Germinal center (tissue), 1 donor: ENCODE results near the gene STRAP.
A peak's percentile ranks its signal among the peaks of the same experiment; 100 is the strongest.
"Not testable (repeated sequence)": the region's sequence is repeated elsewhere in the genome, so short reads cannot be mapped to it uniquely, and the experiment has no call there.

Experiments used
- DNase-seq: peaks from one replicate; pipeline ENCODE4 v3.0.0; 2012; ENCODE audit warnings: mixed read lengths, low spot score

STRAP gene

DNA sequence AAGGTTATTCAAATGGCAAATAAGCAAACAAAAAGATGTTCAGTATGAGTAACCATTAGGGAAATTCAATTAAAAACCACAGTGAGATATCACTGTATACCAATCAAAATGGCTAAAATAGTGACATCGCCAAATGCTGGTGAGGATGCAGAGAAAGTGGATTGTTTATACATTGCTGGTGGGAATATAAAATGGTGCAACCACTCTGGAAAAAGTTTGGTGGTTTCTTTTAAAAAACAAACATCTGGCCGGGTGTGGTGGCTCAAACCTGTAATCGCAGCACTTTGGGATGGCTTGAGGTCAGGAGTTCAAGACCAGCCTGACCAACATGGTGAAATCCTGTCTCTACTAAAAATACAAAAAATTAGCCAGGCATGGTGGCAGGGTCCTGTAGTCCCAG, 14.0 kb upstream of the STRAP start:
- DNase-seq = no peak

DNA sequence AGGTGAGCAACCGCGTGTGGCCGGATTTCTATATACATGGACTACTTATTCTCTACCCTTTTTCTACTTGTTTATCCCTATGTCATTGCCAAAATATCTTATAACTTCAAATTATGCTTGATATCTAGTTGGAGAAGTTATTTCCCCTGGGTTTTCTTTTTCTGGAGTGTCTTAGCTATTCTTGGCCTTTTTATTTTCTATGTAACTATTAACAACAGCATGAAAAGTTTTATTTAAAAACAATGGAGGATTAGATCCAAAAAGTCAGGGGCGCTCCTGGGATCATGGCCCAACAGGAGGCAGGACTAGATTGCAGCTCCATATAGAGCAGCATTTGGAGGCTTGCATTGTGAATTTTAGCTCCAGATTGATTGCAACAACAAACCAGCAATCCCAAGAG, 8.6 kb upstream of the STRAP start:
- DNase-seq = no peak

DNA sequence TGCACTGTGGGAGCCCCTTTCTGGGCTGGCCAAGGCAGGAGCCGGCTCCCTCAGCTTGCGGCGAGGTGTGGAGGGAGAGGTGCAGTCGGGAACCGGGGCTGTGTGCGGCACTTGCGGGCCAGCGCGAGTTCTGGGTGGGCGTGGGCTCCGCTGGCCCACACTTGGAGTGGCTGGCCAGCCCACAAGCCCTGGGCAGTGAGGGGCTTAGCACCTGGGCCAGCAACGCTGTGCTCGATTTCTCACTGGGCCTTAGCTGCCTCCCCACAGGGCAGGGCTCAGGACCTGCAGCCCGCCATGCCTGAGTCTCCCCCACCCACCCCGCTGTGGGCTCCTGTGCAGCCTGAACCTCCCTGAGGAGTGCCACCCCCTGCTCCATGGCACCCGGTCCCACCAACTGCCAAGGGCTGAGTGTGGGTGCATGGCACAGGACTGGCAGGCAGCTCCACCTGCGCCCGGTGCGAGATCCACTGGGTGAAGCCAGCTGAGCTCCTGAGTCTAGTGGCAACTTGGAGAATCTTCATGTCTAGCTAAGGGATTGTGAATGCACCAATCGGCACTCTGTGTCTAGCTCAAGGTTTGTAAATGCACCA, 7.5 kb upstream of the STRAP start:
- not testable (repeated sequence) for DNase-seq

DNA sequence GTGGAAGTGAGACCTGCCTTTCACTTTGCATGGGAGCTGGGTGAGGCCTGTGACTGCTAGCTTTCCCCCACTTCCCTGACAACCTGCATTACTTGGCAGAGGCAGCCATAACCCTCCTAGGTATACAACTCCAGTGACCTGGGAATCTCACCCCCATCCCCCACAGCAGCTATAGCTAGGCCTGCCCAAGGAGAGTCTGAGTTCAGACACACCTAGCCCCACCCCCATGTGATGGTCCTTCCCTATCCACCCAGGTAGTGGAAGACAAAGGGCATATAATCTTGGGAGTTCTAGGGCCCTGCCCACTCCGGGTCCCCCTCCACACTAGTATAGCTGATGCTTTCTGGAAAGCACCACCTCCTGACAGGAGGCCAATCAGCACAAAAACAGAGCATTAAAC, 6.3 kb upstream of the STRAP start:
- DNase-seq = no peak

DNA sequence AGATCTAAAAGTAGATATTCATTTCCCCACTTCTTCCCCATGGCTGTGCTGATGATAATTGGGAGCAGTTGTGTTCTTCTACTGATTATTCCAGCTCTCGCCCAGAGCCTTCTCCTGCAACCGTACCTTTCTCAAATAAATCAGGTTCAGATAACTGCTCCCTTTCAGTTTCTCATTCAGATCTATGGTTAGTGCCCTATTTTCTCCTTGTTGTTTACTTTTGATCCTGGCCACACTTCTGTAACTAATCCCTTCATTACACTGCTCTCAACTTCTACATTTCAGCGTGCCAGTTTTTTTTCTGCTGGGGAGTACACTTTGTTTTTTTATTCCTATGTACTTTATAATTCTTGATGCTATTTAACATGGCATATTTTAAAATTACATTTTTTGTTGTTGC, 2.8 kb upstream of the STRAP start:
- no peak for DNase-seq

DNA sequence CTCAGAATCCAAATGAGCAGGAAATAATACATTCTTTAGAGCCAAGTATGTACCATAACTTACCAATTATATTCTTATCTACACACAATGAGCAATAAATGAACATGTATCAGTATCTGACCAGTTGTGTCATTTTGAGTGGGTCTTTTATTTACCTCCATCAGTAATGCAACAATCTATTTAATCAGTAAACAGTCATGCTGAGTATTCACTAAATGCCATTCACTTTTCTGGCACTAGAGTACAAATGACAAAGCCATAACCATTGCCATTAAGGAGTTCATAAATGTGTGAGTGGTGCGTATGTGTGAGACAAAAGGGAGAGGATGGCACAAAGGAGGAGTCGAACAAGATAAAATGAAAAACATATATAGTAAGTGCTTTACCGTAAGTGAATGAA, 1.5 kb upstream of the STRAP start:
- DNase-seq = no peak

DNA sequence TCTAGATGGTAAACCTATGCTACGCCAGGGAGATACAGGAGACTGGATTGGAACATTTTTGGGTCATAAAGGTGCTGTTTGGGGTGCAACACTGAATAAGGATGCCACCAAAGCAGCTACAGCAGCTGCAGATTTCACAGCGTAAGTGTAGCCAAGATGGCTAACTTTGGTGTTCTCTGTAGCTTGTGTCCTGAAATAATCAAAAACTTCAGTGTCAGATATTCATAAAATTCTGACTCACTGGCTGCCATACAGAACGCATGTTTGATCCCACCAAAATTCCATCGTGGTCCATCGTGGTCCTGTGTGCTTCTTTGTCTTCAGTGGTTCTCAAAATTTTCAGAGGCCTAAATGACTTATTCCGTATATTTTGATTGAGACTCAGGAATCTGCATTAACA, 1.3 kb downstream of the STRAP start:
- no peak for DNase-seq

DNA sequence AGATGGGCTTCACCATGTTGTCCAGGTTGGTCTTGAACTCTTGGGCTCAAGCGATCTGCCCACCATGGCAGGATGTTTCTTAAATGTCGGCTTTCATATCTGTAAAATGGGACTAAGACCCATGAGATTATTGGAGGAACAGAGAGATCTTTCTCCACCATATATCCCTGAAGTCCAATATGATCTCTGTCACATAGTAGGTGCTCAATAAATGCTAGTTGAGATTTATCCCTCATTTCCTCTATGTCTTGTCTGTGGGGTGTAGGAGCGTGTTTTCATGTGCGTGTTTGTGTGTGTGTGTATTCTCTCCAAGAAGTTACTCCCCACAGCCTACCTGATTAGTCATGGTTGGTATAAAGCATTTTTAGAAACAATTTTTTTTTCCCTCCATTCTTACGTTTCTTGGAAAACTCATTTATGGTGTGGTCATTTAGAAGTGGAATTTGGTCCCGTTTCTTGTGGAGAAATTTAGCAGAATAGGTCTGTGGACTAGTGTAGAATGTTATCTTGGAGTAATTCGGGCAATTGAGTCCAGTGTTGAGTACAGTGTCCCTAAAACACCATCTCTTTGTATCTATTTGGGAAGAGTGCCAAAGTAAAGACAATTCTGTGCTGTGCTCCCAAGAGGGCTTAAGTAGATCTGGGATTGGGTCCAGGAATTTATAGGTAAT, 4.3 kb downstream of the STRAP start:
- DNase-seq = no peak

DNA sequence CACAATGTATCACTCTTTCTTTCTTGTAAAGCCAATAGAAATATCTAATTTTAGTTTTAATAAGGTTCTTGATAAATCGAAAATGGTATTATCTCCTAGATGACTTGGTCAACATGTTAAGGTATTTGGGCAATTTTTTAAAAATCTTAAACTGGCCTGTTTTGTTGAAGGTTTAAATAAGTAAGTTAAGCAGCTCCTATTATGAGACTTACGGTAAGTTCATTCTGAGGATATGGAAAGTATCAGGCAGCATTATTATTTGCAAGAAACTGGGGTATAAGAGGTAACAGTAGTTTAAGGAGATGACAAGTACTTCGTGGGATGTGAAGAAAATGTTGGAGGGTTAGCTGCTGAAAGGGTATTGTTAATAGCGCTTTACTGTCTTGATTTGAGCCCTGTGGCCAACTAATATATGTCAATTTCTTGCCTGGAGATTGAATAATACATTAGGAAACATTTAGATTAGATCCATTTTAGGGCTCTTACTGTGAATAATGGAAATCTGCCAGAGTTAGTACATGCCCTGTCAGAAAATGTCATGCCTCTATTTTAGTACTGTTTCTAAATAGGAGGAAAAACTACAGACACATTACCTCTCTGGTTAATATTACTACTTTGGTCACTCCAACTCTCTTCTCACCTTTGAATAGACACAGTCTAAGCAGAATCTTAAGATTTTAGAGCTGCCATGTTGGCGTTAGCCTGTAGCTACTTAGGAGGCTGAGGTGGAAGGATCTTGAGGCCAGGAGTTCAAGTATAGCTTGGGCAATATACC, 5.0 kb downstream of the STRAP start:
- DNase-seq = no peak

DNA sequence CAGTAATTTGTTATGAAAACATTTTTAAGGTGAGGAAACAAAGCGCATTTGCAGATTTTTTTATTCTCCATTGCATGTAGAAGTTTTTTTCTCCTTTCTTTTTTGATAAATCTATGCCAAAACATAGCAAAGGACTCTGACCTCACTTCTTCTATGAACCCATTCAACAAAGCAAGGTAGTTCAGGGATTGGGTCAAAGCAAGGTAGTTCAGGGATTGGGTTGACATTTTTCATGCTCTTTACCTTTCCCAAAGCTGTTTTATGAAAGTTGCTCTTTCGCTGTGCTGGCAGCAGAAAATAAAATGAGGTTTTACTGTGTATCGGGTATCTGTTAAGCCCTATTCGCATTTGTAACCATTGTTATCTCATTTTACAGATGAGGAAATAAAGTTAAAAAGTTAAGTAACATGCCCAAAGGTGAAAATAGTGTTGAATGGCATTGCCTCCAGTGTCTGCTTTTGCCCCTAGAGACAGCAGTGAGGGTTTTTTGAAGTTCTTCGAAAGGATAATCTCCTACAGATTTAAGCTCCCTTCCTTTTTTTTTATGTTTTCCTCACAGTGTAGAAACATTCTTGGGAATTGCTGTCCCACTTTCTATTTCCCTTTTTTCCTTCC, 10.6 kb downstream of the STRAP start:
- DNase-seq = no peak

DNA sequence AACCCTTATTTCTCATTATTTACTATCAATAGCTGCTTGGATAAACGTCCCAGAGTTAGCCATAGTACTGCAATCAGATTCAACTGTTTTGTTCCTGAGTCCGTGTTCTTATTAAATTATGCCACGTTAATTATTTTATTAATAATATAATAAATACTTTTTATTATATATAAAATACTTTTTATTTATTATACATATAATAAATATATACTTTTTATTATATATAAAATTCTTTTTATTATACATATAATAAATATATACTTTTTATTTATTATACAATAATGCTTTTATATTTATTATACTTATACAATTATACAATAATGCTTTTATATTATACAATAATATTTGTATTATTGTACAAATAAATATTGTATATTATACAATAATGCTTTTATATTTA, 11.1 kb downstream of the STRAP start:
- no peak for DNase-seq

DNA sequence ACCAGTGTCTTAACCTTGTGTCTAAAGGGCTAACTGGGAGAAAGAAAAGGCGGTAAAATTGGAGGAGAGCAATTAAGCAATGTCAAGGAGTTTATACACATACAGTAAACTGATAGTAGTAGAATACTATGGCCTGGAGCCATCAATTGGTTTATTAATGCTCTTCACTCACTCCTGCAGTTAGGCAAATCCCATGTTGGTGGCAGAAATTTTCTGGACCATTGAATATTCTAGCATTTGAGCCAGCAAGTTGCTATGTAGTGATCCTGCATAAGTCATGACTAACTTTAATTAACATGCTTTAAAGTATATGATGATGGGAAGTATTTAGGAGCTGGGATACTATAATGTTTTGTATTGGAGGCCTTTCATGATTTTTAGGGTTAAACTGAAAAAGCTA, 14.7 kb downstream of the STRAP start:
- no peak for DNase-seq

DNA sequence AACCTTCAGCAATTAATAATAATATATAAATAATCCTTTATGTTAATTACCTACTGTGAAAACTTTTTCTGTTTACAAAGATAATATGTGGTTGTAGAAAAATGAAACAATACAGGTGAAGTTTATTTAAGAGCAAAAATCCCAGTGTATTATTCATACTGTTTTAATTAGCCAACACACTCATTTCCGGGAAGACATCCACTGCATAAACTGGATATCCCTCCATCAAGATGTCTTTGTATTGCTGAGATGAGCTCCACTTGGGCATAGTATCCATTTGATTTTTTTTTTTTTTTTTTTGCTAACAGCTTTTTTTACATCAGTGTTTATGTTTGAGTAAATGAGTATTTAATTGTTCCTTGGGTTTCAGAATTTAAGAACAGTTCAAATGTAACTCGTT, 15.2 kb downstream of the STRAP start:
- no peak for DNase-seq

DNA sequence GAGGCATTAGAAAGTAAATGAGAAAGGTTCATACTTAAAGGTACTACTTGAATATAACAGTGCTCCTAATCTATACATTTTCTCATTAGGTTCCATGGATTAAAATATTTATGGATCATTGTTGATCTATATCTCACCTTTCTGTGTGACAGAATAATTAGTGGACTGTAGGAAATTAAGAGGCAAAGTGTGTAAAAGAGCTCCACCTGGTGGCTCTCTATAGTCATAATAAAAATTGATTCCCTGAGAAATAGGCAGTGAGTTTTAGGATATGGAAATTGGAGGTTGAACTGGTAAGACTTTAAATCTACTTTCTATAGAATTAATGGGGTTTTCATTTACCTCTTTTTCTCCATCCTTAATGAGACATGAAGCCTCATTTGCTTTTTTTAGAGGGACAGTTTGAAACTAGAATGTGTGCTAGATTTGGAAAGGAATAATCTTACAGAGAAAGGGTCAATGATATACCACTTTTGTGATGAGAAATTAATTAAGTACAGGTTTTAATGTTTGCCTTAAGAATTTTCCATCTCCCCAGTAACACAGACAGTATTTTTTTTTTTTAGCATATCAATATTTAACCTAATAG, 17.2 kb downstream of the STRAP start:
- peak; percentile 19 for DNase-seq

DNA sequence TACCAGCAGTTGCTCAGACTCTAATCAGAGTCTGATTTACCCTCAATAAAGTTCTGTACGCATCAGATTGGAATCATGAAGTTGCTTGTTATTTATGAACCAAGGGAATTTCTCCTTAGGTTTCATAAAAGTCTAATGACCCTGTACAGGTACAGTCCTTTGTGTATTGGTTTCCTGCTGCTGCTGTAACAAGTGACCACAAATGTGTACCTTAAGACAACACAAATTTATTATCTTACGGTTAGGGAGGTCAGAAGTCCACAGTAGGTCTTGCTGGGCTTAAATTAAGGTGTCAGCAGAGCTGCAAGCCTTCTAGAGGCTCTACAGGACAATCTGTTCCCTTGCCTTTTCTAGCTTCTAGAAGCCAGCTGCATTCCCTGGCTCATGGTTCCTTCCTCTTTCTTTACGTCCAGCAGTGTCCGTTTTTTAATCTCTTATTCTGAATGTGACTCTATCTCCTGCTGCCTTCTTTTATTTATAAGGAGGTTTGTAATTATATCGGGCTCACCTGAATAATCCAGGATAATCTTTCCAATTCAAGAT, 22.3 kb downstream of the STRAP start:
- DNase-seq = no peak

DNA sequence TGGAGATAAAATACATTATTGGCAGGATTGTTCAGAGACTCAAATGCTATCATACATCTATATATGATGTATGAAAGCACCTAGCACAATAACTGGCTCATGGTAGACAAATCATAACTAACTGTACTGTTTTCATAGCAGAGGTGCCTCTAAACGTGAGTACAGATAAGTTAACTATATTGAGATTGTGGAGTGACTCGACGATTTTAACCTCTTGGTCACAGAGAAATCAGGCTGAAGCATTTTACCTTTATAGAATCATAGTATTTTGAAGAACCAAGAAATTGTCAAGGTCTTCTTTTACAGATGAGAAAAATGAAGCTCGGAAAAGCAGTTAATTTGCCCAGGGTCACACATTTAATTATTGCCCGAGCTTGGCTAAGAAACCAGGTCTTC, 28.3 kb downstream of the STRAP start:
- DNase-seq = no peak

DNA sequence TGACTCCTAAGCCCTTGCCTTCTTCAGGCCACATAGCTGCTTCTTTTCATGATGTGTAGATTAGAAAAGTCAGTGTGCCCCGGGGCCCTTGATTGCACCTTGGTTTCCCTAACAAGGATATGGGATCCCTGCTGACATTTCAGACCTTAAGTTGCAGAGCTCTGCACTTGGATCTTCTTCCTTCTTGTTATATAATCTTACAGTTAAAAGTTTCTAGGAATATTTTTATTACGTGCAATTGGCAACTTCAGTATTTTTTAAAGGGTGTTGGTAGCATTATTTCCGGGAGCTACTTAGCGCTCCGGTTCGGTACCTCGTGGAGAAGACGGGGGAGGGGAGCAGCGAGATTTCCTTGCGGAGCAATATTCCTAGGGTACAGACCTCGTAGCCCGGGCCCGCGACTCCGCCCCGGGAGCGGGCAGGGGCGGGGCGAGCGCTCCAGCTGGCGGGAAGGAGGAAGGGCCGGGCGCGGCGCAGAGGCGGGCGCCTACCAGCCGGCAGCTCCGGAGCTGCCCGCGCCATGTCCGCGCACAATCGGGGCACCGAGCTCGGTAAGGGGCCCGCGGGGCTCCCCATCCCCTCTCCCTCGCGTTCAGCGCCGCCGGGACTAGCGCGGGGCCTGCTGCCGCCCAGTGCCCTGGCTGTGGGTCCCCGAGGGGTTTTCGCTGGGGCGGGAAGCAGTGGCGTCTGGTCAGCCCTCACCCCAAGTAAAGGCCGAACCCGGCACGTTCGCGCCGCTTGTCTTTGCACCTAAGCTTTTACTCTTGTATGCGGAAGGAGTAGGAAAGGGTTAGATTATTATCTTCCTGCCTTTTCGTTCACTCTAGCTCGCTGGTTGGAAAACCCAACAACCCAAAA, 28.9 kb downstream of the STRAP start, which contains the start of gene DERA:
DERA (plus strand) TSS at position 469 of the 858 bp plus-strand sequence; CDS start at position 521, 52 bp downstream.
- DNase-seq = peak; percentile 71

DNA sequence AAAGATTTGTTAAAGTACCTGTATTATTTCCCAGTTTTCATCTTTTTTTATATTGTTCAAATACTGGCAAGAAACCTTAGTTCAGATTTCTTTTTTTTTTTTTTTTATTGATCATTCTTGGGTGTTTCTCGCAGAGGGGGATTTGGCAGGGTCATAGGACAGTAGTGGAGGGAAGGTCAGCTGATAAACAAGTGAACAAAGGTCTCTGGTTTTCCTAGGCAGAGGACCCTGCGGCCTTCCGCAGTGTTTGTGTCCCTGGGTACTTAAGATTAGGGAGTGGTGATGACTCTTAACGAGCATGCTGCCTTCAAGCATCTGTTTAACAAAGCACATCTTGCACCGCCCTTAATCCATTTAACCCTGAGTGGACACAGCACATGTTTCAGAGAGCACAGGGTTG, 29.7 kb downstream of the STRAP start:
- DNase-seq = not testable (repeated sequence)

DNA sequence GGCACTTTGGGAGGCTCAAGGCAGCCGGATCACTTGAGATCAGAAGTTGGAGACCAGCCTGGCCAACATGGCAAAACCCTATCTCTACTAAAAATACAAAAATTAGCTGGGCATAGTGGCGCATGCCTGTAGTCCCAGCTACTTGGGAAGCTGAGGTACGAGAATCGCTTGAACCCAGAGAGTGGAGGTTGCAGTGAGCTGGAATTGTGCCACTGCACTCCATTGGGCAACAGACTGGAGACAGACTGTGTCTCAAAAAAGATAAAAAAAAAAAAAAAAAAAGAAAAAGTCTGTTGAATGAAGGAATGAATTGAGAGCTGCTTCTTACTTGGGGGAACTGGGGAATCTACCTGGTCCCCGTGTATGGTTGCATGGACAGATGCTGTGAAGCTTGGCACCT, 31.9 kb downstream of the STRAP start:
- not testable (repeated sequence) for DNase-seq

DNA sequence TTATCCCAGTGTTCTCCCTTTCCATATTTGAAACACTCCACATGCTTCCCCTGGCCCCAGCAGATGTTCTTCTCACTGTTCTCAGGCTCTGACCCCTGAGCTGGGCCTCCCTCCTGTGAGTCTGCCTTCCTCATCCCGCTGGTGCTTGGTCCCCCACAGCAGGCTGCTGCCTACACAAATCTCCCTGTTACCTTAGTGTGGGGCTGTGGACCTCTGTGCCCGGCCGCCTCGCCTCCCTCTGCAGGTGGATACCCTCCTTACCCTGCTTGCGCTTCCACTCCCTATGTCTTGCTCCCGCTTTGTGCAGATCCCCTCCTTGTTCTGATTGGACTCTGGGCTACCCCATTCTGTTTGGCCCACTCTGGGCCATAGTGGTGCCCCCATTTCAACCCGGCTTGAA, 35.9 kb downstream of the STRAP start:
- no peak for DNase-seq

DNA sequence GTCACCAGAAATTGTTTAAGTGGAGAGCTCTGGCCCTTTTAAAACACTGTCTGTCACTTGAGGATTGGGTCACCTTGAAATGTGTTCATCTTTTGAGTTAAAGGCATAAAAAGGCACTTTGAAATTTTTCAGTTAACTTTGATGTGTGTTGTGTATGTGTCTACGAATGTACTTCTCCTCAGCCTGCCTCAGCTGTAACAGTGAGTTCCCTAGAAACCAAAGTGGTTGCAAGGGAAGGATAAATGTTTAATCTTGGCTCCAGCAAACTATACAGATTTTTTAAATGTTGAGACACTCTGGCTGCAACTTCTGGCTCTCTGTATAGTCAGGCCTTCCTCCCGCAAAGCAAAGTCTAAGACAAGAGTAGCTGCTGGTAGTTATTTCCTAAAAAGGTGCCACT, 37.2 kb downstream of the STRAP start:
- DNase-seq = no peak
